Glomerular visceral epithelial cell (primary cell): ENCODE data around the gene ATOX1.

Experiments used
- DNase-seq: peaks from one replicate; pipeline ENCODE4 v3.0.0-alpha.2; 2016; ENCODE audit errors: extremely low spot score

The ATOX1 gene

GRCh38 chr5:151770383-151771258 lies 12.2 kb upstream of the ATOX1 start:
- peak; percentile 66 for DNase-seq

GRCh38 chr5:151766975-151767374 lies 8.5 kb upstream of the ATOX1 start:
- DNase-seq = no peak

GRCh38 chr5:151764801-151765200 lies 6.4 kb upstream of the ATOX1 start:
- no peak for DNase-seq

GRCh38 chr5:151758141-151758429 lies 346 bp downstream of the ATOX1 start:
- DNase-seq = no peak

- no peak for DNase-seq
Observed at GRCh38 chr5:151757233-151758140, 944 bp downstream of the ATOX1 start.

- DNase-seq = no peak
Observed at GRCh38 chr5:151755383-151755782, 3.0 kb downstream of the ATOX1 start.

- DNase-seq = no peak
Observed at GRCh38 chr5:151751593-151751992, 6.8 kb downstream of the ATOX1 start.

- DNase-seq = no peak
Observed at GRCh38 chr5:151751091-151751490, 7.3 kb downstream of the ATOX1 start.

GRCh38 chr5:151750121-151750520 lies 8.3 kb downstream of the ATOX1 start:
- DNase-seq = no peak

GRCh38 chr5:151745071-151745705 lies 13.2 kb downstream of the ATOX1 start:
- peak; percentile 95 for DNase-seq

GRCh38 chr5:151743530-151743929 lies 14.9 kb downstream of the ATOX1 start:
- DNase-seq = no peak

GRCh38 chr5:151742870-151743294 lies 15.5 kb downstream of the ATOX1 start:
- DNase-seq = peak; percentile 75

- DNase-seq = peak; percentile 87
Observed at GRCh38 chr5:151741678-151742423, 16.6 kb downstream of the ATOX1 start.

- DNase-seq = peak; percentile 72
Observed at GRCh38 chr5:151740958-151741373, 17.5 kb downstream of the ATOX1 start.

- DNase-seq = peak; percentile 91
Observed at GRCh38 chr5:151740336-151740942, 18.0 kb downstream of the ATOX1 start.

- peak; percentile 88 for DNase-seq
Observed at GRCh38 chr5:151739939-151740335, 18.5 kb downstream of the ATOX1 start.

- DNase-seq = no peak
Observed at GRCh38 chr5:151739395-151739794, 19.0 kb downstream of the ATOX1 start.

GRCh38 chr5:151738125-151738848 lies 20.1 kb downstream of the ATOX1 start:
- no peak for DNase-seq

- DNase-seq = no peak
Observed at GRCh38 chr5:151737431-151737830, 21.0 kb downstream of the ATOX1 start.

- DNase-seq = no peak
Observed at GRCh38 chr5:151735646-151736045, 22.8 kb downstream of the ATOX1 start.

- DNase-seq = no peak
Observed at GRCh38 chr5:151734064-151734408, 24.4 kb downstream of the ATOX1 start.
